Muscle layer of duodenum (tissue), 2 donors: ENCODE data around the gene C10orf67.
"Not testable (repeated sequence)": the region's sequence is repeated elsewhere in the genome, so short reads cannot be mapped to it uniquely, and the experiment has no call there.

Experiments used
- H3K27ac ChIP-seq: one replicate; pipeline ENCODE4 v1.7.0; 2013; ENCODE audit warnings: mild to moderate bottlenecking, low read length
- H3K27me3 ChIP-seq: one replicate; pipeline ENCODE4 v1.7.0; 2013; ENCODE audit warnings: low read depth, mild to moderate bottlenecking, control low read depth, low read length
- H3K36me3 ChIP-seq, 2 donors: one replicate each; pipeline ENCODE4 v1.7.0; 2013; ENCODE audit warnings: low read length in 2 of 2, control low read depth in 1 of 2, mild to moderate bottlenecking in 1 of 2; ENCODE audit not compliant: insufficient read depth in 2 of 2, control insufficient read depth in 1 of 2
- H3K4me1 ChIP-seq, 2 donors: one replicate each; pipeline ENCODE4 v1.7.0; 2013; ENCODE audit warnings: low read length in 2 of 2, mild to moderate bottlenecking in 2 of 2, control low read depth in 1 of 2, moderate library complexity in 1 of 2; ENCODE audit not compliant: insufficient read depth in 2 of 2, control insufficient read depth in 1 of 2
- H3K4me3 ChIP-seq, 2 donors: one replicate each; pipeline ENCODE4 v1.7.0; 2013; ENCODE audit warnings: low read length in 2 of 2, low read depth in 1 of 2, mild to moderate bottlenecking in 1 of 2
- H3K9me3 ChIP-seq, 2 donors: one replicate each; pipeline ENCODE4 v1.7.0; 2013; ENCODE audit warnings: low read length in 2 of 2, control low read depth in 1 of 2, mild to moderate bottlenecking in 1 of 2; ENCODE audit not compliant: control insufficient read depth in 1 of 2
- donor health status: healthy.

Gene C10orf67

DNA sequence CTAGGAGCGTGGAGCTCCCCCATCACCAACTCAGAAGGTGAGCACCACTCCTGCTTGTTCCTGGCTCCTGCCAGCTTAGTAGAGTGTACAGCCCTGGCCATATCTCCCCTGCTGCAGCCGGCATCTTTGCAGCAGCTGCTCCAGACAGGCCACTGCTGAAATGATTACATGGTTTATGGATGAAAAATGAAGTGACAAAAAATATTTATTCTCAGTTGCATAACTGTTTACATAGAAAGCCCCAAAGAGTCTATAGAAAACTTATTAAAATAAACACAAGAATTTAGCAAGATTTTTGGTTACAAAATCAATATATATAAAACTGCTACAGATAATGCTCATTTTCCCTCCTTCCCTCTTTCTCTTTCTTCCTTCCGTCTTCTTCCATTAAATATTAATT, 27.2 kb downstream of the C10orf67 start:
- no peak overlapping the region for H3K4me3 ChIP-seq
- no peak overlapping the region for H3K27ac ChIP-seq
- H3K9me3 ChIP-seq, result no peaks in the 10 kb centered on the region
- H3K27me3 ChIP-seq, result no peaks in the 10 kb centered on the region
- H3K4me1 ChIP-seq, result no peaks in the 10 kb centered on the region
- no peaks in the 10 kb centered on the region for H3K36me3 ChIP-seq

- Histone ChIP-seq H3K36me3 (no peaks in the 10 kb centered on the region), H3K27me3 (no peaks in the 10 kb centered on the region), H3K4me3 (no peak overlapping the region), H3K9me3 (no peaks in the 10 kb centered on the region), H3K4me1 (no peaks in the 10 kb centered on the region), H3K27ac (no peak overlapping the region)
Measured at GRCh38 chr10:23316406-23316805, 28.2 kb downstream of the C10orf67 start.

- Histone ChIP-seq H3K9me3 (no peaks in the 10 kb centered on the region), H3K36me3 (no peaks in the 10 kb centered on the region), H3K27me3 (no peaks in the 10 kb centered on the region), H3K4me3 (no peak overlapping the region), H3K27ac (no peak overlapping the region), H3K4me1 (no peaks in the 10 kb centered on the region)
Measured at GRCh38 chr10:23315966-23316365, 28.6 kb downstream of the C10orf67 start.

DNA sequence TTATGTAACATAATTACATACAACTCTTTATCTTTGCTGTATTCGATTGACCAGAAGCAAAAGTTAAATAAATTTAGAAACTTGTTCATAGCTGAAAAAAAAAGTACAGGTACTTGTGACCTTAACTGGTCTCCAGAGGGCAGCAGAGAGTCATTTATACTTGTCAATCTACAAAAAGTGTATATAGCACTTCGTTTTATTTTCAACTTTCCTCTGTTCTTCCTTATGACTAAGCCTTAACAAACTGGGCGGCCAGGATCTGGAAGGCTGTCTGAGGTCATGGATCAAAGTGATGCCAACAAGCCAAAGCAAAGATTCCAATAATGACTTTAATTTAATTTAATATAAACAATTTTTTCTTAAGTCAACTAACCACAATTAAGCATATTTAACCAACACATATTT, 29.8 kb downstream of the C10orf67 start:
- H3K27me3 ChIP-seq, result no peaks in the 10 kb centered on the region
- H3K36me3 ChIP-seq, result no peaks in the 10 kb centered on the region
- H3K4me1 ChIP-seq, result no peaks in the 10 kb centered on the region
- H3K4me3 ChIP-seq, result no peak overlapping the region
- no peak overlapping the region for H3K27ac ChIP-seq
- no peaks in the 10 kb centered on the region for H3K9me3 ChIP-seq

DNA sequence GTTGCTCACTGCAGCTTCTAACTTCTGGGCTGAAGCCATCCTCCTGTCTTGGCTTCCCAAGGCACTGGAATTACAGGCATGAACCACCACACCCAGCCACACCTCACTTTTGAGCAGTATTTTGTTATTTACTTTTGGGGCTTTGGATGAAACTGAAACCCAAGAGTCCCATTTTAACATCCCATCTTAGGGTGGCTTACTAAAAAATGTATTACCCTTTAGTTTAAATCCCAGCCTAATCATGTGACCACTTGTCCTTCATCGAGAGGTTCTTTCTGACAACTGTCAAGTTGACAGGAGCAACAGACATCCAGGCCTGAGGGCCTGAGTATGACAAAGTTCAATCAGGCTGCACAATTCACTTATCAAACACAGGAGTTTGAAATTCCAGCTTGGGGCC, 33.6 kb downstream of the C10orf67 start:
- no peaks in the 10 kb centered on the region for H3K27me3 ChIP-seq
- H3K36me3 ChIP-seq, result no peaks in the 10 kb centered on the region
- no peaks in the 10 kb centered on the region for H3K4me1 ChIP-seq
- no peaks in the 10 kb centered on the region for H3K9me3 ChIP-seq
- H3K27ac ChIP-seq, result no peak overlapping the region
- H3K4me3 ChIP-seq, result no peak overlapping the region

DNA sequence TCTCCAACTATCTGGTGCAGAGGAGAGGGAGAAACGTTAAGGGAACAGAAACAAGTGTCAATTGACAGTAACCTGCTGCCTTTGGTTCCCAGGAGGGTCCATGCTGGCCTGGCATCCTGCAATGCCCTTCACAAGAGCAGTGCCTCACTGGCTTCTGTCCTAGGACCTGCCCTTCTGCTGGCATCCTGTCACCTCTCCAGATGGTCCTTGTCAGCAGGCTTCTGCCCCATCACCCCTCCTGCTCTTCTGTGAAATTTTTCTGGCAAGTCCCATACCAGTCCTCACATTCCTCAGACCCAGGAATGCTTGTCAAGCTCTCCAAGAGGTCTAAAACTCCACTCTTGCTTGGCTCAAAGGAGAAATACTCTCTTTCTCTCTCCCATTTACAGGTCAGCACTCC, 34.2 kb downstream of the C10orf67 start:
- H3K4me3 ChIP-seq, result no peak overlapping the region
- H3K4me1 ChIP-seq, result no peaks in the 10 kb centered on the region
- H3K27me3 ChIP-seq, result no peaks in the 10 kb centered on the region
- no peak overlapping the region for H3K27ac ChIP-seq
- H3K9me3 ChIP-seq, result no peaks in the 10 kb centered on the region
- H3K36me3 ChIP-seq, result no peaks in the 10 kb centered on the region

GRCh38 chr10:23299961-23300360, 44.6 kb downstream of the C10orf67 start:
- not testable (repeated sequence) for H3K9me3 ChIP-seq, H3K27me3 ChIP-seq

DNA sequence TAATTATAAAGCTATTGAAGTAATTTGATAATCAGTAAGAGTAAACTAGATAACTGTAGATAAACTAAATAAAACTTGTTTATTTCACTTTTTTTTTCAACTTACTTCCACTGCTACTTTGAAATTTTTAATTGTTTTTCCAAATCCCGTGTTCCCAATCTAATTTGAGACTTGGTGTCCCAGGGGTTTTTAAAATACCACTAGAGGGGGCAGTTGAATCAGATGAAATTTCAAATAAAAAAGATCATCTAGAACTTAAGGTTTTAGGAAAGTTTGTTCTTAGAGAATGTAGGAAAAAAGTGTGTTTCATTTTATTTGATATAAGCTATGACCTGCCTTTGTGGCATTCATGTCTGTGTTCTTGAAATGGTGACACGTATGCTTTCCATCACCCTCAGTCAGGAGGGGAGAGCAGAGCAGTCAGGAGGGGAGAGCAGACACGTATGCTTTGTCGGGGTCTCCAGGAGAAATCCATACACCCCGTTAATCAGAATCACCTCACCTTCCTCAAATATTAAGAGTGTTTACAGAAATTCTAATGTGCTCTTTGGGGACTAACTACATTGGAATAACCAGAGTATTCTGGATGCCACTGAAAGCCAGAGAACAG, 49.9 kb downstream of the C10orf67 start:
- no peak overlapping the region for H3K27ac ChIP-seq
- H3K36me3 ChIP-seq, result no peaks in the 10 kb centered on the region
- H3K9me3 ChIP-seq, result no peaks in the 10 kb centered on the region
- no peaks in the 10 kb centered on the region for H3K27me3 ChIP-seq
- no peaks in the 10 kb centered on the region for H3K4me1 ChIP-seq
- H3K4me3 ChIP-seq, result no peak overlapping the region

More at GRCh38 chr10:23299961-23300360, 44.6 kb downstream of the C10orf67 start:
- H3K27ac ChIP-seq, H3K4me3 ChIP-seq, H3K36me3 ChIP-seq, H3K4me1 ChIP-seq: not testable (repeated sequence)

GRCh38 chr10:23293973-23294590, 50.5 kb downstream of the C10orf67 start:
- H3K36me3 ChIP-seq, result no peaks in the 10 kb centered on the region
- H3K9me3 ChIP-seq, result no peaks in the 10 kb centered on the region
- no peak overlapping the region for H3K27ac ChIP-seq
- H3K4me3 ChIP-seq, result no peak overlapping the region
- no peaks in the 10 kb centered on the region for H3K4me1 ChIP-seq
- H3K27me3 ChIP-seq, result no peaks in the 10 kb centered on the region

DNA sequence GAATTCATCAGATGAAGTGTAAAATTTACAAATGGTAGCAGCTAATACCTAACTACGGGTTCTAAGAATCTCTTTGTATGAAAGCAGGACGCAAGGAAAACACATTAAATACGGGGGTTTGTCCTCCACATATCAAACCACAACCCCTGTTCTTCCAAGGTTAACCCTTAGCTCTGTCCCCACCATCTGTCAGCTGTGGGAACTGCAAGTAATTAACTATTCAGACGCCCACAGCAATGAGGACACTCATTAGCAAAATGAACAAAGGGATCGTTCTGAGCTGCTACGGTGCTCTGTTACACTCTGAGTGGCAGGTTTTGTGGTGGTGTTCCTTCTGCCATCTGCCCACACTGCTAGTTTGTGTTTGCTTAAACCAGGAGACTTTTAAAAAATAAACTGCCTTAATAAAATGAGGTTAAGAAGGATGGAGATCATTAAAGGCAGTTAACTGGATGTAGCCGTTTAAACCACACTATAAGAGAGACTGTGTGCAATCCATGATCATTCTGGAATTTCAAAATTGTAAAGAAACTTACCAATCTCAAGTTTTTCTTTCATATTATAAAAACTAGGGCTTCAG, 51.4 kb downstream of the C10orf67 start:
- Histone ChIP-seq H3K36me3 (no peaks in the 10 kb centered on the region), H3K27ac (no peak overlapping the region), H3K4me1 (no peaks in the 10 kb centered on the region), H3K9me3 (no peaks in the 10 kb centered on the region), H3K4me3 (no peak overlapping the region), H3K27me3 (no peaks in the 10 kb centered on the region)

DNA sequence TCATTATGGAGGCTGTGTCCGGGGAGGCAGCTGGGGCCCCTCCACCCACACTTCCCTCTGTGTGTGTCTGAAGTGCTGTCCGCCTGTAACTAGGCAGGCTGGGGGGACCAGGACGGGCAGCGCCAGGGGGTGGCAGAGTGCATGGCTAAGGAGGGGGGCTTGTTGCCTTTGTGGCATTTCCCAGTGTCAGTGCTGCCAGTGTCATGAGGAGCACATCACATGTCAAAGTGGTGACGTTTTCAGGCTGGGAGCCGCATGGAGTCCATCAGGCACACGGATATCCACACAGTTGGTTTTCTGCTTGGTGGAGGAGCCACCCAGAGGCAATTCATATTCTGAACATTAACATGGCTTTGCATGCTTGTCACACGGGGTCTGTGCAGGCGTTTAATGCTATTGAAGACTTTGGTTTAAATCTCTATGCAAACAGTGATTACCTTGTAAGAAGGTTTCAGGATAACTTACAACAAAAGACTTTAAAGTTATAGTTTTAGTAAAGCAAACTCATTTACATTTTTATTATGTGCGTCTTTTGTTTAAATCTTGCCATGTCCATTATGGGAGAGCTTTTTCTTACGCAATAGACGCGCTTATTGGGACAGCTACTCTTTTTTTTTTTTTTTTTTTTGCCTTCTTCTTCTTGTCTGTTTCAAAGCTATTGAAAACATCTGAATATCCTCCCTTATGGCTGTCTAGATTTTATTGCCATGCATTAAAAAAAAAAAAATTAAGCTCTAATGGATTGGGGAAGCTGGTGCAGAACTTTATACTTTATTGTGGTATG, 52.9 kb downstream of the C10orf67 start:
- Histone ChIP-seq H3K4me3 (no peak overlapping the region), H3K27ac (no peak overlapping the region), H3K27me3 (no peaks in the 10 kb centered on the region), H3K36me3 (no peaks in the 10 kb centered on the region), H3K4me1 (no peaks in the 10 kb centered on the region), H3K9me3 (no peaks in the 10 kb centered on the region)
